Activated CD8-positive, alpha-beta memory T cell treated with anti-CD3 and anti-CD28 coated beads, Interleukin-2, amount 50 U/mL, for 1 hour (primary cell): ENCODE data around the gene GTF3C2.
"Not testable (repeated sequence)": the region's sequence is repeated elsewhere in the genome, so short reads cannot be mapped to it uniquely, and the experiment has no call there.

Experiments used
- DNase-seq: peaks from one replicate; pipeline ENCODE4 v3.0.0-alpha.2; 2020; ENCODE audit errors: extremely low read depth

GTF3C2 gene

DNA sequence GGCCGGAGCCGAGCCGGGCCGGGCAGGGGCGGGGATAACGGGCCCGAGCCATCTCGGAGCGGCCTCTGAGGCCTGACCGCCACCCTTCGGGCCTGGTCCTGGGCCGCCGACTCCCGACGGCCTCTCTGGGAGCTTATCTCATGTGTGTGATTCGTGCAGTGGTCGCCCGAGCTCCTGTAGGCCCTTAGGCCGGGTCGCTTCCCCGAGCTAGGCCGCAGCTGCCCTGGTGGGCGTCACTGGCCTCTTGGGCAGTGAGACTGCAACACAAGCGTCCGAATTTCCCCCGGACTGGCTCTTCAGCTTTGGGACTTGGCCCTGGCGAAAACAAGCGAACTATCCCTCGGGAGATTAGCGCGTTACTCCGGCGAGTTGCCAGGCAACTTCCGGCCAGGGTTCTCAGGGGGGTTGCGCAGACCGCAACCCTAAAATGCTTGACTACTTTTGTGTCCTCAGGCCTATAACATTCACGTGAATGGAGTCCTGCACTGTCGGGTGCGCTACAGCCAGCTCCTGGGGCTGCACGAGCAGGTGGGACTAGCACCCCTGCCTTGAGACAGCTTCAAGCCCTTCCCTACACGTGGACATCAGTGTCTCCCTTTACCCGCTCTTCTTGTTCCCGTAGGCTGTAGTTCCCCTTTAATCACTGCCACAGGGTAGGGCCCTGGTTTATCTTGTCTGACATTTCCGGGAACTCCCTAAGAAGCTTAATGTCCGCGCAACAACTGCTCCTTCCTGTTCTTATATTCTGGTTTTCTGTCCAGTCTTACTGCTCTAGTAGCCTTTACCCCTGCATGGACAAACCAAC is 14.5 kb upstream of the GTF3C2 start:
- DNase-seq = no peak

DNA sequence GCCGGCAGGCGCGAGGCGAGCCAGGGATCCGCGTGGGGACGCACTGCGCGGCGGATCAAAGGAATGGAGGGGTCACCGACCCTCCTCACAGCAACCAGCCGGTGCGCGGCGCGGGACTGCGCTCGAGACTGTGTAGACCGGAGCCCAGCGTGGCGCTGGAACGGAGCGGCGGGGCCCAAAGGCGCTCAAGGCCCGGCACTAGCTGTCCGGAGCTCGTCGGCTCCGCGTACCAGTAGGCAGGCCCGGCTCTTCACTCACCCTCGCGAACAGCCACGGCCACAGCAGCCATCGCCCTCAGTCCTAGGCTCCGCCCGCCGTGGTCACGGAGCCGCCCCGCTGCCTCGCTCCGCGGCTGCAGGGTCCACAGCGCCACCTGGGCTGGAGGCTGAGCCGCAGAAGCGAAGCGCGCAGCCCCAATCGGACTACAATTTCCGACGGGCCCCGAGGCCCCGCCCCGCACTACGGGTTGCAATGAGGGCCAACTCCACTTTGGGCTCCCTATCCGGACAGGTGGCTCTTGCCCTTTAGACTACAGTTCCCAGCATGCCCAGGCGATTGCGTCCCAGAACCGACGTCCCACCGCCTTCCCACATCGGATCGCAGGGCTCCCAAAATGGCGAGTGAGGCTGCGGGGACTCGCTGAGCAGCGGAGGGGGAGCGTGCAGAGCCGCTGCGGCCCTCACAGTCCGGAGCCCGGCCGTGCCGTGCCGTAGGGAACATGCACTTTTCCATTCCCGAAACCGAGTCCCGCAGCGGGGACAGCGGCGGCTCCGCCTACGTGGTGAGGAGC is 13.7 kb upstream of the GTF3C2 start, which contains the start of the genes EIF2B4 and SNX17:
TSS of gene EIF2B4 (minus strand) at position 313 of the 790 bp plus-strand sequence. CDS start at position 289, 24 bp downstream.
TSS of gene SNX17 (plus strand) at position 591 of the 790 bp plus-strand sequence. CDS start at position 719, 128 bp downstream.
- DNase-seq = peak; percentile 96

DNA sequence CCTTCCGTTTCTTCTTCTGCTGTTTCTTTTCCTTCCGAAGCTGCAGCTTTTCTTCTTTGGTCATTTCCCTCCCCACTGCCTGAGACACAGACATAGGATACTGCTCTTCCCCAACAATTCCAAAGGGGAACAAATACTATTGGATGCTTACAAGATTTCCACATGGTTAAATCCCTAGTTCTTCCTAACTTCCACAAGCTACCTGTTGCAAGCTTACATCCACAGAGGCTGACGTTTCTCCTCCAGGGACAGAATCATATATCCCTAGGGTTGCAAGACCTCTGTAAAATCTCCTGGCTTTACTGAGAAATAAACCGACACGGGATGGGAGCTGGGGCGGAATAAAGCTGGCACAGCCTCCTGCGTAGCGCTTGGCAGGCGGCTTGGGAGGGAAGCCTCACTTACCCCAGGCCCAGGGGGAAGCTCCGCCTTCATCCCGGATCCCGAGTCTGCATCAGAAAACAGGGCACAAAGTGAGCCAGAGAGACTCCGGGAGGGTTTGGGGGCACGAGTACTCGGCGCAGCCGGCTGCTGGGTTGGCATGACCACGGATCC is 13.0 kb upstream of the GTF3C2 start:
- no peak for DNase-seq

DNA sequence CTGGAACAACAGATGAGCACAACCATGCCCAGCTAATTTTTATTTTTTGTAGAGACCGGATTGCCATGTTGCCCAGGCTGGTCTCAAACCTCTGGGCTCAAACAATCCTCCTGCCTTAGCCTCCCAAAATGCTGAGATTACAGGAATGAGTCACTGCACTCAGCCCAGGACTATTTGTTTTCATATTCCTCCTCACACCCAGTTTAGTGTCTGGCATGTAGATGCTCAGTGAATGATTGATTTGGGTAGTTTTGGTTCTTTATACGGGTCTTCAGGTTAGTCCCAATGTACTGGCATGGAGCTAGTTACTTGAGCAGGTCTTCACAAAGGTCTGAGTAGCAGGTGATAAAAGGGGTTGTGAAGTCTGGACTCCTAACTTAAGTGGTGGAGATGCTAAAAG is 7.4 kb upstream of the GTF3C2 start:
- DNase-seq = no peak

DNA sequence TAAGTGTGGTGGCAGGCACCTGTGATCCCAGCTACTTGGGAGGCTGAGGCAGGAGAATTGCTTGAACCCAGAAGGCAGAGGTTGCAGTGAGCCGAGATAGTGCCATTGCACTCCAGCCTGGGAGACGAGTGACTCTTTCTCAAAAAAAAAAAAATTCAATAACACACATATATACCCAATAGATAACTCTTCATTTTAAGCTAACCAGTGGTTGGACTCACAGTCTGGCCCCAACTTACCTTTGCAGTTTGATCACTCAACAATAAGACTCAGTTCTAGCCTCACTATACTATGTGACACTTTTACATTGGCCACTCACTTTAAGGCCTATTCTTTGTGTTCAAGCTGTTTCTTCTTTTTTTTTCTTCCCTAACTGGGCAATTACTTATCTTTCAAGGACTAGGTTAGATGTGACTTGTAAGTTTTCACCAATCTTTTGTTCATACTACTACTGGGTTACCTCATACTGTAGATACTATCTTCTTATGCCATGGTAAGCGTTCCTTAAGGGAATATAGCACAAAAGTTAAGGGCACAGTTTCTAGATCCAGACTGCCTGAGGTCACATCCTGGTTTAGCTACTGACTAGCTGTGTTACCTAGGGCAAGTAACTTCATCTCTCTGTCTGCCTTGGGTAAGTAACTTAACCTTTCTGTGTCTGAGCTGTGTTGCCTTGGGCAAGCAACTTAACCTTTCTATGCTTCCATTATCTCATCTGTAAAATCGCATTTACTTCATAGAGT is 6.3 kb upstream of the GTF3C2 start:
- DNase-seq = no peak

DNA sequence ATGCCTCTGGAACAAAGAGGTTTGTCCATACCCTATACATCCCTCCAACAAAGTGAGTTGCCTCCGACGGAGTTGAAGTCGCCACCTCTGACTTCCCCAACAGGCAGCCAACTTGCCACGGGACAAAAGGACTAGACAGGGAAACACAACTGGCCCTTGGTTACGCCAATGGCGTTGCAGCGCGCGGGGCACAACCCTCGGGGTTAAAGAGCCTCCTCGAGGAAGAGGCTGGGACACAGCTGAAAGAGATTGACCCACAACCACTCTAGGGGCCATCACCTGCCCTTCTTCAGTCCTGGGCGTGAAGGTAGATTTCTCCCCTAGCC is 545 bp downstream of the GTF3C2 start:
- no peak for DNase-seq

DNA sequence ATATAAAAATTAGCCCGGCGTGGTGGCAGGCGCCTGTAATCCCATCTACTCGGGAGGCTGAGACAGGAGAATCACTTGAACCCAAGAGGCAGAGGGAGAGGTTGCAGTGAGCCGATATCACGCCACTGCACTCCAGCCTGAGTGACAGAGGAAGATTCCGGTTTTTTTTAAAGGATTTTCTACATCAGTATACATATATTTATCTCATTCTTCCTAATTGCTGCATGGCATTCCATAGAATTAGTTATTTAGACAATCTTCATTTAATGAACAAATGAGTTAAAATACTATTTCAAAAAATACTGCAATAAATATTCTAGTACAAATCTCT is 2.0 kb downstream of the GTF3C2 start:
- no peak for DNase-seq

DNA sequence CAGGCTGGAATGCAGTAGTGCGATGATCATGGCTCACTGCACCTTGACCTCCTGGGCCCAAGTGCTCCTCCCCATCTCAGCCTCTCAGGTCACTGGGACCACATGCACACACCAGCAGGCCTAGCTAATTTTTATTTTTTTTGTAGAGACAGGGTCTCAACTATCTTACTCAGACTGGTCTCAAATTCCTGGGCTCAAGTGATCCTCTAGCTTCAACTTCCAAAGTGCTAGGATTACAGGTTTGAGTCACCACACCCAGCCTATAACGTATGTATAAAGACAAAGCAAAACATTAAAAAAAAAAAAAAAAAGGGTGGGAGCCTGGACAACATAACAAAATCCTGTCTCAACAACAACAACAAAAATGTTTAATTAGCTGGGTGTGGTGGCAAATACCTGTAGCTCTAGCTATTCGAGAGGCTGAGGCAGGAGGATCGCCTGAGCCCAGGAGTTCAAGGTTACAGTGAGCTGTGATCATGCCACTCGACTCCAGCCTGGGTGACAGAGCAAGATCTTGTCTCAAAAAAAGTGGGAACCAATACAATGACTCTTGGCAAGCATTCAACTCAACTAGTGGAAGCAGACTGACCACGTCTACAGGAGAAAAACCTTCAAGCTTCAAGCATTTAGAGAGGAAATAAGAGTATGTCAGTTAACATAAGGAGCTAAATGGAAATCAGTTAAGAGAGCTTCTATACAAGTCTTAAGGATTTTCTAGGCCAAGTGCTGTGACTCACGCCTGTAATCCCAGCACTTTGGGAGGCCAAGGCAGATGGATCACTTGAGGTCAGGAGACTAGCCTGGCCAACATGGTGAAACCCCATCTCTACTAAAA is 2.6 kb downstream of the GTF3C2 start:
- DNase-seq = no peak

DNA sequence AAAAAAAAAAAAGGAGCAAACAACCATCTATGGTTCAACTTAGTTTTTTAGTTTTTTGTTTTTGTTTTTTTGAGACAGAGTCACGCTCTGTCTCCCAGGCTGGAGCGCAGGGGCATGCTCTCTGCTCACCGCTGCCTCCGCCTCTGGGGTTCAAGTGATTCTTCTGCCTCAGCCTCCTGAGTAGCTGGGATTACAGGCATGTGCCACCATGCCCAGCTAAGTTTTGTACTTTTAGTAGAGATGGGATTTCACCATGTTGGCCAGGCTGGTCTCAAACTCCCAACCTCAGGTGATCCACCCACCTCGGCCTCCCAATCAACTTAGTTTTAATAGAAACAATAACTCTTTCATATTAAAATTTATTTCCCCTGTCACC is 3.2 kb downstream of the GTF3C2 start:
- not testable (repeated sequence) for DNase-seq

DNA sequence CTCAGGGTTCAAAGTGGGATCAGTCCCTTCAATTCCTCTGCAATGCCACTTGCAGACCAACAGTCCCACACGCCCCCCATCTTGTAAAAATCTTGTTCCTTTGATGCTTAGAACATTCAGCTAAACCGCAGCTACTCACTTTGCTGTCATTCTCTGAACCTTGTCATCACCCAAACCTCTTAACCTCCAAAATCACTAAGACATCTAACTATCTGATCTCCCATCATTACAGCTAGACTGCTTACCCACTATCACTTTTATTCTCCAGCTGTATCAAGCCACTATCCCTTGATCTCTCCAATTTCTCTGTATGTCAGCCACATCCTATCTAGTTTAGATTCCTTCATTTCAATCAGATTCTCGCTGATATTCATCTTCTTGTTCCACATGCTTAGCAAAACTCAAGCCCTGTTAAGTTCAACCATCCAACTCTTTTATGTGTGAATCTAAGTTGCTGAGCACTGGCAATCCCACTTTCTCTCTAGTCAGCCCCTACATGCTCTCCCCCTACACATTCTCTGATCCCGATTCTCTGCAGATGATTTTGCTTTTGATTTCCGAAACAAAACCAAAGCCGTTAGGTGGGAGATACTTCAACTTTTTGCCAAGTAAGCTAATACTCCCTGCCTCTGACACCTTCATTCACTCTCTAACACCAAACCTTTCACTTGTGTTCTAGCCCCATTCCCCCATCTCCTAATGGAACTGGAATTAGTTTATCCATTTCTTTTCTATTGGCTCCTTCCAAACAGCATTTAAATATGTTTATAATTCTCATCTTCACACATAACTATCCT is 4.6 kb downstream of the GTF3C2 start:
- DNase-seq = no peak

DNA sequence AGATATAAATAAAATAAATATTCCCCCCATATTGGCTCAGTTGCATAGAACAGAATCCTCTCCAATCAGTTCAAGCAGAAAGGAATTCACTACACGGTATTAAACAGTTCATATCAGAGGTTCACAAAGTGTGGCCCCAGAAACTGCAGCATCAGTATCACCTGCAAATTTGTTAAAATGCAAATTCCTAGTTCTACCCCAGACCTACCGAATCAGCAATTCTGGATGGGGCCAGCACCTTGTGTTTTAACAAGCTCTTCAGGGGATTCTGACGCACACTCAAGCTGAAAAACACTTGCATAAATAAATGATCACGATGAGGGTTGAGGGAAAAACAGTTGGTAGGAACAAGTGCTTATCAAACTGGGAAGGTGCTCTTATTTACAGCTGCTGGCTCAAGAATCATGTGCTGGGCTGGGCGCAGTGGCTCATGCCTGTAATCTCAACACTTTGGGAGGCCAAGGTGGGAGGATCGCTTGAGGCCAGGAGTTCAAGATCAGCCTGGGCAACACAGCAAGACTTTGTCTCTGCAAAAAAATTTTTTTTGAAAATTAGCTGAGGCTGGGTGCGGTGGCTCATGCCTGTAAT is 6.4 kb downstream of the GTF3C2 start:
- DNase-seq = no peak

DNA sequence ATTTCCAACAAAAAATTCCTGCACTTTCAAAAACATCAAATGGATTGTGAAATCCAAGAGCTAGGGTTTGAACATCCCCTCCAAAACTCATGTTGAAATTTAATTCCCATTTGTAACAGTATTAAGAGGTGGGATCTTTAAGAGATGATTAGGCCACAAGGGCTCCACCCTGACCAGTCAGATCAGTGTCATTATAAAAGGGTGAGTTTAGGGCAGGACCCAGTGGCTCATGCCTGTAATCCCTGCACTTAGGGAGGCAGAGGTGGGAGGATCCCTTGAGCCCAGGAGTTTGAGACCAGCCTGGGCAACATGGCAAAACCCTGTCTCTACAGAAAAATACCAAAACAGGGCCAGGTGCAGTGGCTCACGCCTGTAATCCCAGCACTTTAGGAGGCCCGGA is 8.9 kb downstream of the GTF3C2 start:
- no peak for DNase-seq

DNA sequence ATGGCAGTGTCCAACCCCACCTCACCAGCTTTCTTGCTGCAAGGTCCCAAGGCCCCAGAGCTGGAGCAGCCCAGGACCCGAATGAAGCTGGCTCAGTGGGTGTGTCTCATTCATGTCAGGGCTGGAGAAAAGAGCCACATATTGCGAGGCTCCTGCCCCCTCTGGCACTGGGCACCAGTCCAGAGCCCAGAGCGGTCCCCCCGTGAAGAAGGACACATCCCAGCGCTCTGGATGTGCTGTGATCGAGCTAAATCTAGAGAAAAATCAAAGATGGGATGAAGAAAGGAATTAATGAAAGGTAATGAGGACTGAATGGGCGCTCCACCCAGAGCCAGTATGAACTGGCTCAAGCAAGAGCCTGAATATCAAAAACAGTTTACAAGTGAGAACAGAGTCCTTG is 20.4 kb downstream of the GTF3C2 start:
- DNase-seq = no peak

DNA sequence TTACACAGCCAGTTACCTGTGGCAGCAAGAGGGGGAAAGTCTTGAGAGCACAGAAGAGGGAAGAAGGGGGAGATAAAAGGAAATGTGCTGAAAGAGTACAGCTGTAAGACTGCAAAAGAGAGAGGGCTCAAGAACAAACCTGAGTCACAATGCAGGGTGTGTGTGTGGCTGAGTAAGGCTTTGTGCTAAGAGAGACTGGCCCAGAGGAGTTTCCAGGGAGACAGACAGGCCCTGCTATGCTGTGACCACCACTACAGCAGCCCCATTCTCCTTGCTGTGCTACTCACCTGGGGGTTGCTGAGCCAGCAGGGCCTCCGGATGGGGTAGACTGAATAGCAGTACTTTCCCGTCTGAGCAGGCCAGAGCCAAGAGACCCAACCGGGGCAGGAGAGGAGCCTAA is 21.3 kb downstream of the GTF3C2 start:
- DNase-seq = no peak

DNA sequence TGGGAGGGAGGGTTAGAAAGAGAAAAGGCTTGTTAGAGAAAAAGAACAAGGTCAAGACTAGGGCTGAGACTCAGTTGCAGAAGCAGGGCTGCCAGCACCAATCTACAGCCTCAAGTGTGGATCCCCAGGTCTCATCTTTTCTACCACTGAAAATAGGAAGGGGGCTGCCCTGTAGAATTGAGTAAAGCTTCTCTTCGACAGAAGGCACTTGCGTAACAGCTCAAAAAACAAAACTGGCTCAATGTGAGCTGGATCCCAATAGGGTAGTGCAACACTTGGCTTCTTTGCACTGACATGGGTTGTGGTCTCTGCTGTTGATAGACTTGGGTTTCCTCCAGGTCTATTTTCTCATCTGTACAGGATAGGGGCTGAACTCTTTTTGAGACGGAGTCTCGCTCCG is 31.8 kb downstream of the GTF3C2 start:
- DNase-seq = no peak

DNA sequence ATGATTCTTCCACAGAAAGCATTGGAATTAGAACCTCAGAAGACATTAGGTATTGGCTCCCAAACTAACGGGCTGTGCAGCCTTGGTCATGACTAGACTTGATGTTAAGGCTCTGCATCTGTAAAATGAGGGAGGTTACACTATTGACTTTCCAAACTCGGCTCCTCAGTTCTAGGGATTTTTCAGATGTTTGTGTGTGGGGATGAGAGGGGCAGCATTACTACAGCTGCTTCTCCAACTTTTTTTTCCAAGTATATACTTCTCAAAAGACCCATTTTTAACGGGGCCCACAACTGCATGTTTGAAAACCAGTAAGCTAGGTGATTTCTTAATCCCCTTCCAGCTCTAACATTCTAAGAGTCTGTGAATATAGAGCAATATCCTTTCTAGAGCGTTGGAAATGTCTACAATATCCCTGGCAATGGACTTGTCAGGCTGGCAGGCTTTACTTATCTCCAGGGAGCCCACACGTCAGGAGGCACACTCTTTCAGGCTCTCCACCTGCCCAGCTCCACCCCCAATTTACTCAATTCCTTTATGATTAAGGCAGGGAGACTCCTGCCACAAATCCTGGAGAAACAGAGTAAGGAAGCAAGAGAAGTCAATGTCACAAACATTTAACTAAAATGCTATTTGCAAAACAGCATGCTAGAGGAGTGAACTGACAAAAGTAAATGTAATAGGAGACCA is 32.8 kb downstream of the GTF3C2 start:
- no peak for DNase-seq

DNA sequence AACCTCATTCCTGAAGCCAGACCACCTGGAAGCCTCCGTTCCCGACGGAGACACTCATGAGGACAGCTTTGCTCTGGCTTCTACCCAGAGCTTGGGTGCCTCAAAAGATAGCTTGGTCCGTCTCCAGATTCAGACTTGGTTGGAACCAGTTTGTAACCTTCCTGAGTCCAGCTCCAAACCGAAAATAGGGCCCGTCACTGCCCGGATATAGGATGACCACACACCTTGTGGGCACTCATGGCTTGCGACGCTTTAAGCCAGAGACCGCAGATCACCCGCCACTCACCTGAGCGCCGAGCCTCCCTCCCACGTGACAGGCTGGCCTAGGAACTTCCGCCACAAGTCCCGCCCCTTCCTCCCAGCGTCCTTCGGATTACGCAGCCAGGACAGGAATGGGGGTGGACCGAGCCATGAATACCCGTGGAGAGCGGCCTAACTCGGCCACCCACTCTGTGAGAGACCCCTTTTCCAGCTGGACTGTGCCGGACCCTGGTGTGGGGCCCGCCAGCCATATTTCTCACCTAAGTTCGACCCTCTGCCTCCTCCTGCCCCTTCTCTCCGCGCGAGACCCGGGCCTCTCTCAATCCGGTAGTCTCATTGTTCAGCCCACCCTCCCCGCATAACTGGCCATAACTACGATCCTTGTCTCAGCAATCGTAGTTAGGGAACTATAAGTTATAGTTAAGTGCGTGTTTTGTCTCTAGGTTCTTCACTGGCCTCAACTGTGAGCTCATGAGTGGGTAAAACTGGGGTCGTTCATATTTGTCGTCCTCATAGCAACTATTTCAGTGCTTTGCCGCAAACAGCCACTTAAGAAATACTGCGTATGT is 33.6 kb downstream of the GTF3C2 start, which contains the start of gene MPV17:
TSS of gene MPV17 (minus strand) at position 332 of the 830 bp plus-strand sequence. CDS start 580 bp downstream, outside the sequence.
- peak; percentile 63 for DNase-seq

DNA sequence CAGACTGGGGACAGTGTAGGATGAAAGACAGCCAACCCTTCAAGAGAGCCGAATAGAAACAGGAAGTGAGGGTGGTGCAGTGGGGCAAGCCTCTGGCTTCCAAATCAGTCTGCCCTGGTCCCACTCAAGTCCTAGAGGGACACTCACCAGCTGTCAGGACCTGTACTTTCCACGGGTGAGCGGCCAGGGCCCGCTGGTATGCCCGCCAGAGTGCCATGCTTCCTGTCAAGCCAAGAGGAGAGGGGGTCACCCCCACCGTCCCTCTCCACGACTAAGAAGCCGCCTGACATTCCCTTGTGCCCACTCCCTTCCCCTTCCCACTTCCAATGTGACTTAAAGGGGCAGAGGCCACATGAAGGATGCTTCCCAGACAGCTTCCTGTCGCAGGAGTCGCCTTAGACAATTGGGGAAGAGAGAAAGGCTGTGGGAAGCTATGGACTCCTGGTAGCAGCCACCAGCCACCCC is 34.2 kb downstream of the GTF3C2 start:
- DNase-seq = no peak
